DMS 273 treated with DMSO at 0.1 percent for 48 hours (cell line): ENCODE measurements around the gene ZNF771.
"Not testable (repeated sequence)": the region's sequence is repeated elsewhere in the genome, so short reads cannot be mapped to it uniquely, and the experiment has no call there.

Experiments
- DNase-seq: peaks from one replicate; lab custom pipeline; 2025; lab: John Stamatoyannopoulos, UW

Gene ZNF771

DNA sequence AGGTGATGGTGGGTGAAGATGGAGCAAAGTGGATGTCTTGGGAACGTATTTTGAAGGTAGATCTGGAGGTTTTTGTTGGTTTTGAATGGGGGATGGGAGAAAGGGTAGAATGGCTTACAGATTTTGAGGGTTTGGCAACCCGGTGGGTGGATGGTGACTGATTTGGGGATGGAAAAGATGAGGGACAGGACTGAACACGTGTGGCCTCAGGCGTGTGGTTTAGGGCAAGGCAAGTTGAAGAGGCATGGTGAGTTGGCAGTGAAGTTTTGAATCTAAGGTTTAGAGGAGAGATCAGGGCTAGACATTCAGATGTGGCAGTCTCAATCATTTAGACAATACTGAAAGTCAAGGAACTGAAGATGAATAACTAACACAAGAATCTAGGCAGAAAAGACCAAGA lies 27.4 kb downstream of the ZNF771 start:
- no peak for DNase-seq

- no peak for DNase-seq
Observed at GRCh38 chr16:30437511-30438046, 30.2 kb downstream of the ZNF771 start.

GRCh38 chr16:30438835-30439234 lies 31.4 kb downstream of the ZNF771 start:
- no peak for DNase-seq

DNA sequence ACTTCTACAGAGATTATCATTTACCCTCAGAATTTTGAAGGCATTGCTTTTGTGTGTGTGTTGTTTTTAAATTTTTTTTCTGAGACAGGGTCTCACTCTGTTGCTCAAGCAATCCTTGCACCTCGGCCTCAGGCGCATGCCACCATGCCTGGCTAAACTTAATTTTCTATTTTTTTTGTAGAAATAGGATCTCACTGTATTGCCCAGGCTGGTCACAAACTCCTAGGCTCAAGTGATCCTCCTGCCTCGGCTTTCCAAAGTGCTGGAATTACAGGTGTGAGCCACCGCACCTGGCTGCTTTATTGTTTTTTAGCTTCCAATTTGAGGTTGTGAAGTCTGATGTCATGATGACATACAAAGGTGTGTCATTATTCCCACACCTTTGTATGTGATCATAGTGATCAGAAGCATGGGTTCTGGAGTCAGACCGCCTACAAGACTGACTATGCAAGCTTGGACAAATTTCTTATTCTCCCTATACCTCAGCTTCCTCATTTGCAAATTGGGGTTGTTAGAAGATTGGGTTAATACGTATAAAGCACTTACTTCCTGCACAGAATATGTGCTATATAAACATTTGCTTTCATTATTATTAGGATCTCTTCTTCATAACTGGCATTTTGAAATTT lies 32.4 kb downstream of the ZNF771 start:
- DNase-seq, result no peak

DNA sequence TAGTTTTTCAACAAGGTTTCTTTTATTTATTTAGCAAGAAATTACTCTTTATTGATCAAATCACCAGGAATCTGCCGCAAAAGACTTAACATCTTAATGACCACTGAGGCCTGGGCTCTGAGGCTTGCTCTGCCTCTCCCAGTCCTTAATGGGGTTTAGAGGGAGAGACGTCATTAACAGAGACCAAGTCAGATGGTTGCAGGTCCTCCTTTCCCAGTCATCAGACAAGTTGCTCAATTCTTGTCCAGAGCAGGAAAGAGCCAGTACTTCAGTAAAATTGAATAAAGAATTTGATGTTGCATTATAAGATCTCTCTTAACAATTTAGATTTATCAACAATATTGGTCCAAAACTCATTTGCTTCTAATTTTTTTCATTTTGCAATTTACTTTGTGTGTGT lies 36.2 kb downstream of the ZNF771 start:
- DNase-seq, result no peak

GRCh38 chr16:30444231-30445148 lies 37.1 kb downstream of the ZNF771 start:
- DNase-seq, result no peak

- no peak for DNase-seq
Observed at GRCh38 chr16:30445149-30445407, 37.7 kb downstream of the ZNF771 start.

DNA sequence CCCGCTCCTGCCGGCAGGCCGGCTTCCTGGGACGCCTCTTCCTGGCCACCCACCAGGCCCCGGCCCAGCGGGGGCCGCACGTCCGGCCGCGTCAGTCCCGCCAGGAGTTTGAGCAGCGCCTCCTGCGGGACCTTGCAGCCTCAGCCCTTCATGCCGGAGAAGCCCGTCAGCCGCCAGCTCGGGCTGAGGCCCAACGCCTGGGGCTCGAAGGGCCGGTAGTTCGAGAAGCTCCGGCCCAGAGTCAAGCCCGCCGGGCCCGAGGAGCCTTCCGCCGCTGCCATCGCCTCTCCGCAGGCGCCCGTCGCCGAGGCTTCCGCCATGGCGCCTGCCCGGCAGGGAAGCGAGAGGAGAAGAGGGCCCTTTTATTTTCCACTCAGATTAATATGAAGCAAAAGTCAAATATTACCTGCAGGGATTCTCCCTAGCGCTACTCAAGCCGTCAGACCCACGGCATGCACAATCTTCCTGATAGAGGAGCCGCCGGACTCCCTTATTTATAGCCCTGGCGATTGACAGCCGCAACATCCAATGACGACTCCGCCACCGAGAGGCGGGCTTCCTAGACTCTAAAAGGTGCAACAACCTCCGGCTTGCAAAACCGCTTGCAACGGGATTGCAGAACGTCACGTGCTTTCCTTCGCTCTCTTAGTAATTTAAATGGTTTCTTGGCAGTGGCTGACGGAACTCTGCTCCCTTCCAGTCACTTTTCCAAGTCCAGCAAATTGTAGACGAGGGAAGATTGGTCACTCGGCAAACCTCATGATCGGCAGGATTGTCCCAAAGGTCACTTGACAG lies 38.2 kb downstream of the ZNF771 start, which contains the start of gene SEPHS2:
Gene SEPHS2, minus strand, starts transcription at position 467 of the 795 bp plus-strand sequence. Its CDS starts 147 bp downstream, at position 320.
- peak; percentile 92 for DNase-seq

DNA sequence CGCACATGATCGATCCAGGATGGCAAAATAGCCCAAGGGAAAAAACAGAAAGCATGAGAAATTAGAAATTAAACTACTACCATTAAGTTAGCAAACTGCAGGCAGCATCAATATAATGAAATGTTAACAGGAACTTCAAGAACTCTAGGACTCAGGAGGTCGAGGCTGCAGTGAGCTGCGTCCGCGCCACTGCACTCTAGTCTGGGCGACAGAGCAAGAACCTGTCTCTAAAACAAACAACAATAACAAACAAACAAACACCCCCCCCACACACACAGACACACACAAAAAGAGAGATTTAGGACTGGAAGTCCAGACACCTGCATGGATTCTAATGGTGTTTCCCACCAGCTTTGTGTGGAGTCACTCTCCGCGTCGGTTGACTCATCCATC lies 38.8 kb downstream of the ZNF771 start:
- no peak for DNase-seq

DNA sequence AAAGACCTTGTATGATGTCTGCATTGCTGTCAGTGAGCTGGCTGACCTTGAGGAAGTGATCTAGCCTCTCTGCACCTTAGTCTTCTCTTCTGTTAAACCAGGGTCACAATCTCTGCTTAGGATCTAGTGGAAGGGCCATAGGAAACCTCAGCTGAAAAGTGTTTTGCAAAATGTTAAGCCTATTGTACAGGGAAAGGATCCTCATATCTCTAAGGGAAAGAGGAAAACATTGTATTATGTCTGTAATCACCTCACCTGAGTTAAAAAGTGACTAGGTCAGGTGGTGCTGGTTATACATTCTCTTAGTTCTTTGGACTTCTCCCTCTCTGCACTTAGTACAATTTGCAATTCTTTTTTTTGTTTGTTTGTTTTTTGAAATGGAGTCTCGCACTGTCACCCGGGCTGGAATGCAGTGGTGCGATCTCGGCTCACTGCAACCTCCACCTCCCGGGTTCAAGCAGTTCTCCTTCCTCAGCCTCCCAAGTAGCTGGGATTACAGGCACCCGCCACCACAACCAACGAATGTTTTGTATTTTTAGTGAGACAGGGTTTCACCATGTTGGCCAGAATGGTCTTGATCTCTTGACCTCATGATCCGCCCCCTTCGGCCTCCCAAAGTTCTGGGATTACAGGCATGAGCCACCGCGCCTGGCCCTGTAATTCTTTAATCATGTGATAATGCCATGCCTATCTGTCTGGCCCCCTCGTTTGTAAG lies 40.3 kb downstream of the ZNF771 start:
- DNase-seq, result no peak

DNA sequence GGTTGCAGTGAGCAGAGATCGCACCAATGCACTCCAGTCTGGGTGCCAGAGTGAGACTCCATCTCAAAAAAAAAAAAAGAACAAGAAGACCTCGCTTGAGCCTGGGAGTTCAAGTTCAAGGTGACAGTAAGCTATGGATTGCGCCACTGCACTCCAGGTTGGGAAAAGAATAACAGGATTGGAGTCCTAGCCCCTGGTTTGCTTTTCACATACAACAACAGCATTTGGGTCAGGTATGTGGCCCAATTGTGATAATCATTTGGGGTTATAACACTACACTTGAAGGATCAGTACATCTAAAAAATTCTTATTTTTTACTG lies 41.7 kb downstream of the ZNF771 start:
- DNase-seq, result no peak

DNA sequence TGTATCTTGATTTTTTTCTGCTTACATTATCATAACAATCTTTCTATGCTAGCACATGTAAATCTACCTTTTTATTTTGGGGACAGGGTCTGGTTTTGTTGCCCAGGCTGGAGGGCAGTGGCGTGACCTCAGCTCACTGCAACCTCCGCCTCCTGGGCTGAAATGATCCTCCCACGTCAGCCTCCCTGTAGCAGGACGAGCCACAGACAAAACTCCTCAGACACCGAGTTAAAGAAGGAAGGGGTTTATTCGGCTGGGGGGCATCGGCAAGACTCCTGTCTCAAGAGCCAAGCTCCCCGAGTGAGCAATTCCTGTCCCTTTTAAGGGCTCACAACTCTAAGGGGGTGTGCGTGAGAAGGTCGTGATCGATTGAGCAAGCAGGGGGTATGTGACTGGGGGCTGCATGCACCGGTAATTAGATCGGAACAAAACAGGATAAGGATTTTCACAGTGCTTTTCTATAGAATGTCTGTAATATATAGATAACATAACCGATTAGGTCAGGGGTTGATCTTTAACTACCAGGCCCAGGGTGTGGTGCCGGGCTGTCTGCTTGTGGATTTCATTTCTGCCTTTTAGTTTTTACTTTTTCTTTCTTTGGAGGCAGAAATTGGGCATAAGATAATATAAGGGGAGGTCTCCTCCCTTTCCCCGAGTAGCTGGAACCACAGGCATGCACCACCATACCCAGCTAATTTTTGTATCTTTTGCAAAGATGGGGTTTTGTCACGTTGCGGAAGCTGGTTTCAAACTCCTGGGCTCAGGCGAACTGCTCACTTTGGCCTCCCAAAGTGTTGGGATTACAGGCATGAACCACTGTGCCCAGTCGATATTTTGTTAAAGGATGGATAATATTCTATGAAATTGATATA lies 45.5 kb downstream of the ZNF771 start:
- not testable (repeated sequence) for DNase-seq

GRCh38 chr16:30456302-30456701 lies 48.9 kb downstream of the ZNF771 start:
- DNase-seq, result no peak

DNA sequence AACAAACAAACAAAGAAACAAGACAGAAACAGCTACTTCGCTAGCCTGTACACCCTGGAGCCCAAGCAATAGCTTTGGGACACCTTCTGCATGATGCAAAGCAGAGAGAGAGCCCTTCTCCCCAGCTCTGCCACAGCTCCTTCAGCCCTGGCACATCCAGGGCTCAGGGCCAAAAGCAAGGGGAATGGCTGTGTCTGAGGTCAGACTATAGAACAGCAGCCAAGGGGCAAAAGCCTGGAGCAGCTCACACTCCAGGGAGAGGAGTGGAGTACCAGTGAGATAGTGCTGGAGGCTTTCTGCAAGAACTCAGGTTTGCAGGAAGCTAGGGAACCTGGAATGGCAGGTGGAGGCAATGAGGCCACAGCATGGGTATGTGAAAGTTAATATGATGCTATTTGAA lies 49.9 kb downstream of the ZNF771 start:
- no peak for DNase-seq

DNA sequence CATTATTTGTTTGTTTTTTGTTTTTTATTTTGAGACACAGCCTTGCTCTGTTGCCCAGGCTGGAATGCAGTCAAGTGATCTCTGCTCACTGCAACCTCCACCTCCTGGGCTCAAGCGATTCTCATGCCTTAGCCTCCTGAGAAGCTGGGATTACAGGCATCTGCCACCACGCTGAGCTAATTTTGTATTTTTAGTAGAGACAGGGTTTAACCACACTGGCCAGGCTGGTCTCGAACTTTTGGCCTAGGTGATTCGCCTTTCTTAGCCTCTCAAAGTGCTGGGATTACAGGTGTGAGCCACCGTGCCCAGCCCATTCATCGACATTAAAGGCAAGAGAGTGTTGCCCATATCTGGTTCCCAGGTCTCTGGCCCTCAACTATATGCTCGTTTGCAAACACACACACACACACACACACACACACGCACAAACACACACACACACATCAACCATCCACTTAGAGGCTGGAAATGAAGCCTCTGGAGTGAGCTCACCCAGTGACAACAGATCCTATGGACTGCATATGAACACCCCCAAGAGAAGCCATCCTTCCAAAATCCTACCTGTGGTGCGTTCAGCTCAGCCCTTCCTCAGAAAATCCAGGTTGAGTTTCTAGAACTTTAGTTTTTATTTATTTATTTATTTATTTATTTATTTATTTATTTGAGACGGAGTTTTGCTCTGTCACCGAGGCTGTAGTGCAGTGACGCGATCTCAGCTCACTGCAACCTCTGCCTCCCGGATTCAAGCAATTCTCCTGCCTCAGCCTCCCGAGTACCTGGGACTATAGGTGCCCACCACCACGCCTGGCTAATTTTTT lies 50.5 kb downstream of the ZNF771 start:
- no peak for DNase-seq

- no peak for DNase-seq
Observed at GRCh38 chr16:30458561-30459394, 51.4 kb downstream of the ZNF771 start.

DNA sequence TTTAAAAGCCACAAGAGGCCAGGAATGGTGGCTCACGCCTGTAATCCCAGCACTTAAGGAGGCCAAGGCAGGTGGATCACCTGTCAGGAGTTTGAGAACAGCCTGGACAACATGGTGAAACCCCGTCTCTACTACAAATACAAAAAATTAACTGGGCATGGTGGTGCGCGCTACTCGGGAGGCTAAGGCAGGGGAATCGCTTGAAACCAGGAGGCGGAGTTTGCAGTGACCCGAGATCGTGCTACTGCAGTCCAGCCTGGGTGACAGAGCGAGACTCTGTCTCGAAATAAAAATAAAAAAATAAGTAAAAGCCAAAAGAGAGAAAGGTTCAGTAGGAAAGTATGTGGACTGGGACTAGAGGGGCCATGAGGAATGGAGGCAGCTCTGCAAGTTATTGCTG lies 52.0 kb downstream of the ZNF771 start:
- DNase-seq, result no peak

- not testable (repeated sequence) for DNase-seq
Observed at GRCh38 chr16:30461426-30461825, 54.0 kb downstream of the ZNF771 start.

- no peak for DNase-seq
Observed at GRCh38 chr16:30464078-30464477, 56.7 kb downstream of the ZNF771 start.
